ENCODE measurements around the gene HEATR5A. TPM values are rescaled to one million over a fixed set of nuclear protein-coding genes. Genes with fewer than 3 reads are reported as not detected.

The HEATR5A gene
- total and polyA plus RNA-seq, 9 of the 15 experiments (the other 6 are each of a cell fraction or from before 2014, with no cell fraction given) = 8.0 to 50.9 (median 23.0) TPM

GRCh38 chr14:31339743-31340142 lies 80.6 kb downstream of the HEATR5A start:
- intact Hi-C loops (cut with micrococcal nuclease) (no loop called here), in situ Hi-C loops (cut with MboI) (no loop called here)
- BruUV-seq (replicated peaks) = no TSS peak
- no peak overlapping the region for H3K4me3 ChIP-seq
- DNase-seq (ENCODE audit: extremely low read depth in 1 of 4, low spot score in 3 of 4) (no peak), FAIRE-seq (no peak), ATAC-seq (no peak)
- TF ChIP-seq NR0B1 (IDR thresholded peaks at IDR 0.05; ENCODE audit: partially characterized antibody) (no peak), CREBBP (IDR thresholded peaks at IDR 0.05; ENCODE audit: low read depth, low read length) (no peak), ZNF175 (CRISPR knock-in tag; IDR thresholded peaks at IDR 0.05; ENCODE audit: low read depth) (no peak), ZNF778 (CRISPR knock-in tag; IDR thresholded peaks at IDR 0.05) (no peak), SMAD2 (IDR thresholded peaks at IDR 0.05; ENCODE audit: low read depth, low read length) (no peak)
- peaks cover 18% of the 10 kb centered on the region; the same call in 1 of the 3 replicates for H3K36me3 ChIP-seq (ENCODE audit: control insufficient read depth, insufficient read depth, low read length)
- no peaks in the 10 kb centered on the region for H3K27me3 ChIP-seq (ENCODE audit: control insufficient read depth in 2 of 2, insufficient read depth in 2 of 2, low read length in 2 of 2)
- ChIA-PET POLR2A (interaction anchor here (0.6 kb wide), 1 partner anchor 181 kb away, joined by 3 read pairs; no protein-coding TSS in a partner anchor), CTCF (ENCODE audit: low intra/inter-chr PET ratio) (no interaction called here)
- no peaks in the 10 kb centered on the region for H3K9me1 ChIP-seq (ENCODE audit: control insufficient read depth, insufficient read depth, low read length)
- no peak overlapping the region for H2AFZ ChIP-seq (ENCODE audit: low read depth, low read length)
- no peaks in the 10 kb centered on the region for H3K4me1 ChIP-seq (replicated peaks in 1 of 2; ENCODE audit: control insufficient read depth in 2 of 2, insufficient read depth in 2 of 2, low read length in 2 of 2)
- no peaks in the 10 kb centered on the region for H4K20me1 ChIP-seq (replicated peaks; ENCODE audit: control insufficient read depth, insufficient read depth, low read length)
- H3K79me2 ChIP-seq (ENCODE audit: control insufficient read depth, insufficient read depth, low read length) = no peaks in the 10 kb centered on the region
- H3K4me2 ChIP-seq (ENCODE audit: insufficient read depth, low read length) = no peak overlapping the region
- no peaks in the 10 kb centered on the region for H3K9me3 ChIP-seq (replicated peaks; ENCODE audit: control insufficient read depth, insufficient read depth, low read depth, low read length)
- no peak overlapping the region for H3K27ac ChIP-seq (ENCODE audit: extremely low read depth, low read depth, low read length)
- H3K9ac ChIP-seq (ENCODE audit: insufficient read depth in 1 of 2, low read depth in 2 of 2, low read length in 2 of 2) = no peak overlapping the region

GRCh38 chr14:31337331-31337730 lies 83.0 kb downstream of the HEATR5A start:
- BruUV-seq (replicated peaks) = no TSS peak
- TF ChIP-seq ZNF224 (CRISPR knock-in tag; IDR thresholded peaks at IDR 0.05) (no peak), SIN3B (IDR thresholded peaks at IDR 0.05; ENCODE audit: low read depth) (no peak), IRF2 (CRISPR knock-in tag; IDR thresholded peaks at IDR 0.05) (no peak), CBX8 (IDR thresholded peaks at IDR 0.05; ENCODE audit: borderline replicate concordance, extremely low read depth, low read depth, low read length, poor library complexity, severe bottlenecking) (no peak)
- DNase-seq (ENCODE audit: extremely low read depth in 1 of 4, low spot score in 3 of 4) (no peak), ATAC-seq (no peak), FAIRE-seq (no peak)
- Histone ChIP-seq H3K4me2 (ENCODE audit: insufficient read depth, low read length) (no peak overlapping the region), H3K79me2 (ENCODE audit: control insufficient read depth, insufficient read depth, low read length) (no peaks in the 10 kb centered on the region), H3K27me3 (ENCODE audit: control insufficient read depth in 2 of 2, insufficient read depth in 2 of 2, low read length in 2 of 2) (no peaks in the 10 kb centered on the region), H4K20me1 (replicated peaks; ENCODE audit: control insufficient read depth, insufficient read depth, low read length) (no peaks in the 10 kb centered on the region), H3K27ac (ENCODE audit: extremely low read depth, low read depth, low read length) (no peak overlapping the region), H3K4me1 (replicated peaks in 1 of 2; ENCODE audit: control insufficient read depth in 2 of 2, insufficient read depth in 2 of 2, low read length in 2 of 2) (no peaks in the 10 kb centered on the region), H3K9me3 (replicated peaks; ENCODE audit: control insufficient read depth, insufficient read depth, low read depth, low read length) (no peaks in the 10 kb centered on the region), H3K36me3 (ENCODE audit: control insufficient read depth, insufficient read depth, low read length) (peaks cover 12% of the 10 kb centered on the region; the same call in 1 of the 3 replicates), H3K9me1 (ENCODE audit: control insufficient read depth, insufficient read depth, low read length) (no peaks in the 10 kb centered on the region), H3K4me3 (no peak overlapping the region), H2AFZ (ENCODE audit: low read depth, low read length) (no peak overlapping the region), H3K9ac (ENCODE audit: insufficient read depth in 1 of 2, low read depth in 2 of 2, low read length in 2 of 2) (no peak overlapping the region)
- in situ Hi-C loops (cut with MboI) = no loop called here
- CTCF ChIA-PET (ENCODE audit: low intra/inter-chr PET ratio) = no interaction called here
- intact Hi-C loops (cut with micrococcal nuclease) = no loop called here
- POLR2A ChIA-PET = interaction anchor here (0.7 kb wide), 1 partner anchor 221 kb away, joined by 4 read pairs; no protein-coding TSS in a partner anchor
- 63% methylated on average over 2 of the region's 2 CpGs for WGBS (ENCODE audit: insufficient coverage, low coverage, missing lambda C conversion rate)
